ENCODE measurements around the gene WNT1.

The WNT1 gene

GRCh38 chr12:48954061-48954460, 24.1 kb upstream of the WNT1 start:
- TF ChIP-seq GATA3 (IDR thresholded peaks at IDR 0.05; ENCODE audit: low read depth, low read length) (no peak), GATA2 (IDR thresholded peaks at IDR 0.05; ENCODE audit: low read depth, low read length) (no peak)

- no peak for TF ChIP-seq GATA2 (IDR thresholded peaks at IDR 0.05; ENCODE audit: low read depth, low read length)
- no peak for TF ChIP-seq GATA3 (IDR thresholded peaks at IDR 0.05; ENCODE audit: low read depth, low read length)
These were observed 23.2 kb upstream of the WNT1 start for GRCh38 chr12:48954841-48955501.

GRCh38 chr12:48956279-48957140, 21.6 kb upstream of the WNT1 start:
- no peak for TF ChIP-seq GATA3 (IDR thresholded peaks at IDR 0.05; ENCODE audit: low read depth, low read length)
- no peak for TF ChIP-seq GATA2 (IDR thresholded peaks at IDR 0.05; ENCODE audit: low read depth, low read length)

GRCh38 chr12:48957141-48958048, 20.7 kb upstream of the WNT1 start, which contains the start of gene ARF3:
Gene ARF3, minus strand, starts transcription at chr12:48957487. Its CDS starts 16,392 bp downstream, at chr12:48941095.
- no peak for TF ChIP-seq GATA2 (IDR thresholded peaks at IDR 0.05; ENCODE audit: low read depth, low read length)
- no peak for TF ChIP-seq GATA3 (IDR thresholded peaks at IDR 0.05; ENCODE audit: low read depth, low read length)

GRCh38 chr12:48958049-48958388, 20.1 kb upstream of the WNT1 start:
- no peak for TF ChIP-seq GATA2 (IDR thresholded peaks at IDR 0.05; ENCODE audit: low read depth, low read length)
- TF ChIP-seq GATA3 (IDR thresholded peaks at IDR 0.05; ENCODE audit: low read depth, low read length) = no peak

- TF ChIP-seq GATA2 (IDR thresholded peaks at IDR 0.05; ENCODE audit: low read depth, low read length) (no peak), GATA3 (IDR thresholded peaks at IDR 0.05; ENCODE audit: low read depth, low read length) (no peak)
These were observed 17.3 kb upstream of the WNT1 start for GRCh38 chr12:48960834-48961233.

GRCh38 chr12:48961331-48961730, 16.8 kb upstream of the WNT1 start:
- TF ChIP-seq GATA3 (IDR thresholded peaks at IDR 0.05; ENCODE audit: low read depth, low read length) = no peak
- TF ChIP-seq GATA2 (IDR thresholded peaks at IDR 0.05; ENCODE audit: low read depth, low read length) = no peak

- TF ChIP-seq GATA3 (IDR thresholded peaks at IDR 0.05; ENCODE audit: low read depth, low read length) (no peak), GATA2 (IDR thresholded peaks at IDR 0.05; ENCODE audit: low read depth, low read length) (no peak)
These were observed 16.3 kb upstream of the WNT1 start for GRCh38 chr12:48961801-48962200.

GRCh38 chr12:48965298-48965838, 12.8 kb upstream of the WNT1 start:
- TF ChIP-seq GATA3 (IDR thresholded peaks at IDR 0.05; ENCODE audit: low read depth, low read length) = no peak
- no peak for TF ChIP-seq GATA2 (IDR thresholded peaks at IDR 0.05; ENCODE audit: low read depth, low read length)

GRCh38 chr12:48966177-48966895, 11.8 kb upstream of the WNT1 start:
- TF ChIP-seq GATA3 (IDR thresholded peaks at IDR 0.05; ENCODE audit: low read depth, low read length) = no peak
- TF ChIP-seq GATA2 (IDR thresholded peaks at IDR 0.05; ENCODE audit: low read depth, low read length) = no peak

GRCh38 chr12:48967991-48968390, 10.1 kb upstream of the WNT1 start:
- TF ChIP-seq GATA2 (IDR thresholded peaks at IDR 0.05; ENCODE audit: low read depth, low read length) (no peak), GATA3 (IDR thresholded peaks at IDR 0.05; ENCODE audit: low read depth, low read length) (no peak)

- TF ChIP-seq GATA2 (IDR thresholded peaks at IDR 0.05; ENCODE audit: low read depth, low read length) (no peak), GATA3 (IDR thresholded peaks at IDR 0.05; ENCODE audit: low read depth, low read length) (no peak)
These were observed 9.7 kb upstream of the WNT1 start for GRCh38 chr12:48968467-48968866.

- no peak for TF ChIP-seq GATA3 (IDR thresholded peaks at IDR 0.05; ENCODE audit: low read depth, low read length)
- TF ChIP-seq GATA2 (IDR thresholded peaks at IDR 0.05; ENCODE audit: low read depth, low read length) = no peak
These were observed 8.9 kb upstream of the WNT1 start for GRCh38 chr12:48969160-48969771.

Measured in SH-SY5Y (cell line).